ENCODE data around the gene CSTA.
"Not testable (repeated sequence)": the region's sequence is repeated elsewhere in the genome, so short reads cannot be mapped to it uniquely, and the experiment has no call there.

The CSTA gene

GRCh38 chr3:122322095-122323075 lies 2.7 kb upstream of the CSTA start:
- no peak for DNase-seq (ENCODE audit: low read depth)

- no peak for DNase-seq (ENCODE audit: low read depth)
Measured at GRCh38 chr3:122325769-122326168, 721 bp downstream of the CSTA start.

- no peak for DNase-seq (ENCODE audit: low read depth)
Measured at GRCh38 chr3:122331886-122332285, 6.8 kb downstream of the CSTA start.

DNA sequence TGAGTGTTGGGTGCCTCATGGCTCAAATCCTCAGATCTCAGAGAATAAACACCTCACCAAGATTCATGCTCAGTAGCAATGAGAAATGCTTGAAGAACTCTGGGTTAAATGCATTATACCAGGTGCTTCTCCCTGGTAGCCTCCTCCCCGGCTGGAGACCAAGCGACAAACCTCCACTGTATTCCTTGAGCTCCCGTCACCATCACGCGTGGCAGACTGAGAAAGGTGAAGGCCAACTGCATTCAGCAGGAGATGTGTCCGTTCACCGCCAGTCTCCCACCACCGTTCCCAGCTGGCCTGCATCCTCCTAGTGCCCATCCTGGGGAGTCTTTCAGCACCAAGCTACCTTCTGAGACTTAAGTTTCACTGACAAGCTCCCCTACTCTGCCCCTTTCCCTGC lies 7.5 kb downstream of the CSTA start:
- no peak for DNase-seq (ENCODE audit: low read depth)

GRCh38 chr3:122342803-122343202 lies 17.8 kb downstream of the CSTA start:
- no peak for DNase-seq (ENCODE audit: low read depth)

DNA sequence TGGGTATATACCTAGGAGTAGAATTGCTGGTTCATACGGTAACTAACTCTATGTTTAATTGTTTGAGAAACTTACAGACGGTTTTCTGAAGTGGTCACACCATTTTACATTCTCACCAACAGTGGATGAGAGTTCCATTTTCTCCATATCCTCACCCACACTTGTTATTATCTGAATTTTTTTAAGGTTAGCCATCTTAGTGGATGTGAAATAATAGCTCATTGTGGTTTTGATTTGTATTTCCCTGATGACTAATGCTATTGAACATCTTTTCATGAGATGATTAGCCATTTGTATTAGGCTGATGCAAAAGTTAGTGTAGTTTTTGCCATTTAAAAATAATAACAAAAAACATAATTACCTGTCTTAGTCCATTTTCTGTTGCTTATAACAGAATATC lies 18.6 kb downstream of the CSTA start:
- no peak for DNase-seq (ENCODE audit: low read depth)

DNA sequence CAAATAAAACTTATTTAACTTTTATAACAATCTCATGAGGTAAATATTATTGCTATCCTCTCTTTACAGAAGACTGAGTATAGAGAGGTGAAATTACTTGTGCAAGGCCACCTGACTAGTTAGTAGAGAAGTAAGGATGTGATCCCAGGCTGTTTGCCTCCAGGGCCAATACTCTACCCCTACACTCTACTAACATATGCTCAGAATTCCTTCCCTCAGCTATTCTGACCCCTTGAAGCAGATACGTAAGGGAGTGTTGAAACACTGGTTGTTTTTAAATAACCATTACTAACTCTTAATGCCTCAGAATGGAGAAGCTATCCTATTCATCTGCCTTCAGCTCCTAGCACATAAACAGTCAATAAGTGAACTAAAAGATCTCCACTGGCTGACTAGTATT lies 24.1 kb downstream of the CSTA start:
- no peak for DNase-seq (ENCODE audit: low read depth)

- no peak for DNase-seq (ENCODE audit: low read depth)
Measured at GRCh38 chr3:122350814-122351418, 25.9 kb downstream of the CSTA start.

GRCh38 chr3:122351612-122352011 lies 26.6 kb downstream of the CSTA start:
- DNase-seq (ENCODE audit: low read depth), result no peak

DNA sequence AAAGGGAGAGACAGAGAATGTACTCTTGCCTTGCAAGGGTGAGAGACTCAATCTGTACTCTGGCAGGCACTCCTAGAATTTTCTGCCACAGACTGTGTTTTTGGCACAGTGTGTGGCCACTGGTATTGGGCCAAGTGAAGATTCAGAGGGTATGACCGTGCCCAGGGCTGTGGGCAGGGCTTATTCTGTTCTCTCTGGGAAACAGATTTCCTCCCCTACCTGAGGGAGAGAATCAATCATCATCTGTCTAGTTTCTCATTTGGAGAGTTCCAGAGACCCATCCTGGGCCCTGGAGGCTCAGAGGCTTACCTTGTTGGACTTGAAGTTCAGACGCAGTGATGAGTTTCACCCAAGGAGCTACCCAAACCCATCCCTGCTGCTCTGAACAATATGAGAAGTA lies 28.2 kb downstream of the CSTA start:
- DNase-seq (ENCODE audit: low read depth), result no peak

GRCh38 chr3:122353893-122354401 lies 28.9 kb downstream of the CSTA start:
- DNase-seq (ENCODE audit: low read depth), result no peak

DNA sequence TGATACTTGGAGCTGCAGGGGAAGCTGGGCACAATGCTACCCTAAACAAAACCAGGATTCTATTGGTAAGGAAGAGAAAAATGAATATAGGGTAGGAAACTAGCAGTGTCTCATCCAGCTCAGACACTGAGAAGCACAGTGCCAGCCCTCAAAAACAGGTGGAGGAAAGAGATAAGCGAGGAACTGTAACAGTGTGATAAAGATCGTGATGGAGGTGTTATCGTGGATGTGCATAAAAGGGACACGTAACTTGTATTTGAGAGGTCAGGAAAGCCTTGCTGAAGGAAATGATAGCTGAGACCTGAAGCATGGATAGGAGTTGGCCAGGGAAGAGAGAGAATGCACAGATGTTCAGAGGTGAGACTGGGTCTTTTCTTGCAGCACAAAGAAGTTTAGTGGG lies 30.6 kb downstream of the CSTA start:
- no peak for DNase-seq (ENCODE audit: low read depth)

DNA sequence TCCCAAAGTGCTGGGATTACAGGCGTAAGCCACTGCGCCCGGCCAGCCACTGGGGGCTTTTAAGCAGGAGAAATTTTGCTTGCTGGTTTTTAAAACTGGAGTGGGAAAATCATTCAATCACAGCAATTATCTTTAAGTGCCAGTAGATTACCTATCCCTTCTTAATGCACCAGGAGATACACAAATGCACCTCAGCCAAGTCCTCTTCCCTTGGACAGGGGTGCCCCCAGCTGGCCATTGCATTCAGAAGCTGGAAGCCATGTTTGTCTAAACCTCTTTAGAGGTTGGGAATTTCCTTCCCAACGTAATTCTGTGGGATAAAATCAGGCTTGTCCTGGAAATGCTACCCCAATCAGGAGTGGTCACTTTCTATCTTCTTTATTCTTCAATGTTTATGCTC lies 31.4 kb downstream of the CSTA start:
- DNase-seq (ENCODE audit: low read depth), result no peak

DNA sequence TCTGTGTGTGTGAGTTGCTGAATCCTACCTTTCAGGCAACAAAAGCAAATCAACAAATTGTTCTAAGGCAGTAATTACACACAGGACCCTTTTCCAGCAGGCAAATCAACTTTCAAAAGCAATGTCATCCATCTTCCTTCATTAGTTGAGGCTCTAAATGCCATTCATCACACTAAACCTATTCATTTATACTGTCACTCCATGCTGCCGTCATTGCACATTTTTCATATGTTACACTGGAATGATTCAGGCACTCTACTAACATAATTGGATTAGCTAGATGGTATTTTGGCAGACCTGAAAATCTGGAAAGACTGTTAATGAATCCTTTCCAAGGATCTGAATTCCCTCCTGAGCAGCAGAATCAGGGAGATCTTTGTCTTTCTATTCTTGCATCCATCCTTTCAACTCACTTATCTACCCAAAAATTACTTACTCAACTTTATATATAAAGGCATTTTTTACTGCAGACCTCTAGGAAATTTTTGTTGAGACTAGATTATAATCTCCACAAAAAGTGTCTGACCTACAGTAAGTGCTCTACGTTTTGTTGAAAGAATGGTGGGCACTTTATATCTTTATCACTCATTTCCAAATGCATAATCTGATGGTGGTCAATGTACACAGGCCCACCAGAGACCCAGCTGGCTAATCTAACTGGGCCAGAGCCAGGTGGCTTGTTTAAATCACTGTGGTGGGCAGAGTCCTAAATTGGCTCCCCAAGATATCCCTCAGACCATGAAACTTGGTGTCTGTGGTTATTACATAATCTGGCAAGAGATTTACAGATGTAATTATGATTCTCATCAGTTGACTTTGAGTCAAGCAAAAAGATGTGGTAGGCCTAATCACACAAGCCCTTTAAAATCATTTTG lies 33.0 kb downstream of the CSTA start:
- no peak for DNase-seq (ENCODE audit: low read depth)

- no peak for DNase-seq (ENCODE audit: low read depth)
Measured at GRCh38 chr3:122358703-122359032, 33.6 kb downstream of the CSTA start.

DNA sequence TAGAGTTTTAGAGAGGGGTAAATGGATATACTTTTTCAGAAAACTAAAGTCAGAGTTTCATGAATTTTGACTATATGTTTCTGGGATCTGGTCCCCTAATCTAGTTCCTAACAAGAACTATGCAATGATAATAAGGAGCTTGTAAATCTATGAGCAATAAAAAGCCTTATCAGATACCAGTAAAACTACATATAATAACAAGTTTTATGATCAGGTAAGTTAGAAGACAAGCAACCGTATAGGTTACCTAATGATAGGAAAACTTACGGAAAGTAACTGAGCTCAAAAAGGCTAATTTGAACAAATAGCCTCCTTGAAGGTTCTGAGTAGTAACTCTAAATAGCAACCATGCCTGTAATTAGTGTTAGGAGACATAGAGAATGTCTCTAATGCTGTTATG lies 37.0 kb downstream of the CSTA start:
- DNase-seq (ENCODE audit: low read depth), result no peak

DNA sequence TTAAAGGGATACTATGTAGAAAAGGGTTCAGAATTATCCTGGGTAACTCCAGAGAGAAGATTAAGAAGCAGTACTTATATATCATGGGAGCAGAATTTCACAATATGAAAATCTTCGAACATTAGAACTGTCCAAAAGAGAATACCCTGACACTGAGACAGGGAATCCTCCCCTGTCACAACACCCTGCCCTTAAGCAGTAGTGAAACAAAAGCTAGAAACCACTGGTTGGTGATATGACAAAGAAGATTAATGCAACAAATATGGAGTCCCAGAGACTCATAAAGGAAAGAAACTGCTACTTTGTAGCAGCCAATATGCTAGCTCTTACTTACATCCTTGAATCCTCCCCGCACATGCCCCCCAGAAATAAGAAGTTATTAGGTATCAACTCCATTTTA lies 39.4 kb downstream of the CSTA start:
- DNase-seq (ENCODE audit: low read depth), result no peak

DNA sequence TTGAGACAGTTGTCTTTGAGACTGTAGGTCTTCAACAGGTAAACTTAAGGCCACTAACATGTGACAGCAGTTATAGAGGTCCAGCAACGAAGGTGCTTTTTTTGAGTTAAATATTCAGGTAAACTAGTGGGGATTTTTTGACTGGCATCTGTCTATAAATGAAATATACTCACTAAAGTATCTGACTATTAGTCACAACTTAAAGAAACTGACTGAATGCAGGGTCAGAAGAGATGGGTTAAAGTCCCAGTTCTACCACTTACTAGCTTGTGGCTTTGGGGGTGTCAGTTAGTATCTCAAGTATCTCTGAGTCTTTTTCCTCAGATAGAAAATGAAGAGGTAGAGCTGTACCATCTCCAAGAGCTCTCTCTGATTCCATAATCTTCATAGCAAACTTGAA lies 40.0 kb downstream of the CSTA start:
- no peak for DNase-seq (ENCODE audit: low read depth)

DNA sequence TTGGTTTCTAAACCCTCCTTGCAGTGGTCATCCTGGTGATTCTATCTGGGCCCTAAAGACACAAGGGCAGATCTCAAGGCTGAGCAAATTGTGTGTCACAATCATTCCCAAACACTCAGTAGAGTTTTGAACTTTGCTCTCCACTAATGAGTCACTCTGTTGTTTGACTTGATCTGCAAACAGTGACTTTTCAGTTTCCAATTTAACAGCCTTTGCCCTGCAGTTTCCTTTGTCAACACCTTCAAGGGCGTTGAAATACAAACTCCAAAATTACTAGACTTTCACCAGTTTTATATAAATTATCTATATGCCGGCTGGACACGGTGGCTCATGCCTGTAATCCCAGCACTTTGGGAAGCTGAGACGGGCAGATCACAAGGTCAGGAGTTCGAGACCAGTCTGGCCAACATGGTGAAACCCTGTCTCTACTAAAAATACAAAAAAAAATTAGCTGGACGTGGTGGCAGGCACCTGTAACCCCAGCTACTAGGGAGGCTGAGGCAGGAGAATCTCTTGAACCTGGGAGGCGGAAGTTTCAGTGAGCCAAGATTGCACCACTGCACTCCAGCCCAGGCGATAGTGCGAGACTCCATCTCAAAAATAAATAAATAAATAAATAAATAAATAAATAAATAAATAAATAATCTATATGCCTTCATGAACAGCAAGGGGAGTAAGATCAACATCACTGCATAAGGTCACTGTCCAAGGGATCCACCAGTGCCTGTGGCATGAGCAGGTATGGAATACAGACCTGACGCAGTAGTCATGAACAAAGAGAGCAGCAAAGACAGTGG lies 40.7 kb downstream of the CSTA start:
- not testable (repeated sequence) for DNase-seq (ENCODE audit: low read depth)

DNA sequence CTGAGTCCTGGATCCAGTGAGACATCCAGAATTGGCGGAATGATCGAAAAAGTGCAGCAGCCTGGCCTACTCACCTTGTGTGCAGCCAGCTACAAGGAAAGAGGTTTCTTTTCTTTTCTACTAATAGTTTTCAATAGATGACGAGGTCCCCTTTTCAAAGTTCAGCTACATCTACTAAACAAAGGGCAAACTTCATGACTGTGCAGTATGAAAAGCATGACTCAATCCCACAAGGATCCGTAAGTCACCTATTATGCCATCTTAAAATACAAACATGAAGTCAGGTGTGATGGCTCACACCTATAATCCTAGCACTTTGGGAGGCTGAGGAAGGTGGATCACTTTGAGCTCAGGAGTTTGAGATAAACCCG lies 41.3 kb downstream of the CSTA start:
- no peak for DNase-seq (ENCODE audit: low read depth)

DNA sequence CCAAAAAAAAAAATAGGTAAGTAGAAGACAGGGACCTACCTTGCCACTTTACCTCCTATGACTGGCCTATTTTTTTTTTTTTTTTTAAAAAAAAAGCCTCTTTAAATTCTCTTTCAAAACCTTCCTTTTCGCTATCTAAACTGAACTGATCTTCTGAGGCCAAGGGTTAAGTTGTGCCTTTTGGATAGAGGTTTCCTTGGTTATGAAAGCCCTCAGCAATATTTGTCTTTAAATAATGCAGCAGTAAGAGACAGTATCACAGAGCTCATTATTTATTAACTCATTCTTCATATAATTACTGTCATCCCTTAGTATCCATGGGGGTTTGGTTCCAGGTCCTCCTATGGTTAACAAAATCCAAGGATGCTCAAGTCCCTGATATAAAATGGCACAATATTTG lies 49.0 kb downstream of the CSTA start:
- DNase-seq (ENCODE audit: low read depth), result no peak

- no peak for DNase-seq (ENCODE audit: low read depth)
Measured at GRCh38 chr3:122377975-122378374, 52.9 kb downstream of the CSTA start.
